ENCODE data around the gene MXI1.

GRCh38 chr10:110284262-110284661, 76.9 kb downstream of the MXI1 start:
- TF ChIP-seq EP300 (IDR thresholded peaks at IDR 0.05) (no peak), POLR2A (IDR thresholded peaks at IDR 0.05) (no peak)
- TF ChIP-seq, protein P1, sequence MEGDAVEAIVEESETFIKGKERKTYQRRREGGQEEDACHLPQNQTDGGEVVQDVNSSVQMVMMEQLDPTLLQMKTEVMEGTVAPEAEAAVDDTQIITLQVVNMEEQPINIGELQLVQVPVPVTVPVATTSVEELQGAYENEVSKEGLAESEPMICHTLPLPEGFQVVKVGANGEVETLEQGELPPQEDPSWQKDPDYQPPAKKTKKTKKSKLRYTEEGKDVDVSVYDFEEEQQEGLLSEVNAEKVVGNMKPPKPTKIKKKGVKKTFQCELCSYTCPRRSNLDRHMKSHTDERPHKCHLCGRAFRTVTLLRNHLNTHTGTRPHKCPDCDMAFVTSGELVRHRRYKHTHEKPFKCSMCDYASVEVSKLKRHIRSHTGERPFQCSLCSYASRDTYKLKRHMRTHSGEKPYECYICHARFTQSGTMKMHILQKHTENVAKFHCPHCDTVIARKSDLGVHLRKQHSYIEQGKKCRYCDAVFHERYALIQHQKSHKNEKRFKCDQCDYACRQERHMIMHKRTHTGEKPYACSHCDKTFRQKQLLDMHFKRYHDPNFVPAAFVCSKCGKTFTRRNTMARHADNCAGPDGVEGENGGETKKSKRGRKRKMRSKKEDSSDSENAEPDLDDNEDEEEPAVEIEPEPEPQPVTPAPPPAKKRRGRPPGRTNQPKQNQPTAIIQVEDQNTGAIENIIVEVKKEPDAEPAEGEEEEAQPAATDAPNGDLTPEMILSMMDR (IDR thresholded peaks at IDR 0.05) = no peak
